Measurements from ENCODE around the gene TMEM147.

TMEM147 gene

GRCh38 chr19:35545001-35545854 is at the start of gene TMEM147:
TSS of gene TMEM147 (plus strand) at chr19:35545626. CDS start at chr19:35545740, 114 bp downstream.
- DNase-seq (peak; percentile 94), ATAC-seq (peak; percentile 87)

GRCh38 chr19:35497406-35497805 is 48.0 kb upstream of the TMEM147 start:
- DNase-seq (no peak), ATAC-seq (no peak)

- DNase-seq (no peak), ATAC-seq (no peak)
These were observed 47.2 kb upstream of the TMEM147 start for GRCh38 chr19:35498220-35498619.

GRCh38 chr19:35498984-35499527 is 46.4 kb upstream of the TMEM147 start:
- DNase-seq (no peak), ATAC-seq (no peak)

GRCh38 chr19:35500611-35501010 is 44.8 kb upstream of the TMEM147 start:
- DNase-seq (no peak), ATAC-seq (no peak)

GRCh38 chr19:35501684-35502083 is 43.7 kb upstream of the TMEM147 start:
- no peak for ATAC-seq
- DNase-seq, result no peak

GRCh38 chr19:35502751-35503150 is 42.7 kb upstream of the TMEM147 start:
- no peak for ATAC-seq
- no peak for DNase-seq

- no peak for ATAC-seq
- no peak for DNase-seq
These were observed 39.4 kb upstream of the TMEM147 start for GRCh38 chr19:35506011-35506410.

- DNase-seq, result no peak
- ATAC-seq, result no peak
These were observed 37.9 kb upstream of the TMEM147 start for GRCh38 chr19:35507561-35507960.

- no peak for DNase-seq
- ATAC-seq, result no peak
These were observed 37.3 kb upstream of the TMEM147 start for GRCh38 chr19:35508129-35508528.

GRCh38 chr19:35509018-35509652 is 36.3 kb upstream of the TMEM147 start:
- DNase-seq, result peak; percentile 39
- no peak for ATAC-seq

GRCh38 chr19:35509861-35510625 is 35.4 kb upstream of the TMEM147 start:
- DNase-seq, result peak; percentile 90
- peak; percentile 69 for ATAC-seq

GRCh38 chr19:35510626-35510964 is 34.8 kb upstream of the TMEM147 start:
- DNase-seq (no peak), ATAC-seq (no peak)

GRCh38 chr19:35511337-35511736 is 34.1 kb upstream of the TMEM147 start:
- no peak for DNase-seq
- no peak for ATAC-seq

- no peak for DNase-seq
These were observed 32.4 kb upstream of the TMEM147 start for GRCh38 chr19:35512831-35513627.

GRCh38 chr19:35513628-35514281 is 31.7 kb upstream of the TMEM147 start, which contains the start of gene DMKN:
TSS of gene DMKN (minus strand) at chr19:35513649. CDS start at chr19:35513475, 174 bp downstream.
- no peak for DNase-seq
- ATAC-seq, result no peak

More at GRCh38 chr19:35512831-35513627, 32.4 kb upstream of the TMEM147 start:
- no peak for ATAC-seq

GRCh38 chr19:35514282-35514809 is 31.1 kb upstream of the TMEM147 start:
- no peak for ATAC-seq
- DNase-seq, result no peak

GRCh38 chr19:35516310-35516709 is 29.1 kb upstream of the TMEM147 start:
- DNase-seq (no peak), ATAC-seq (no peak)

GRCh38 chr19:35517342-35517741 is 28.1 kb upstream of the TMEM147 start:
- ATAC-seq, result no peak
- no peak for DNase-seq

- ATAC-seq, result no peak
- no peak for DNase-seq
These were observed 27.1 kb upstream of the TMEM147 start for GRCh38 chr19:35518313-35518712.

- no peak for ATAC-seq
- no peak for DNase-seq
These were observed 26.1 kb upstream of the TMEM147 start for GRCh38 chr19:35519291-35519690.
